Measurements from ENCODE around the gene GNAI2. TPM values are rescaled to one million over a fixed set of nuclear protein-coding genes. Genes with fewer than 3 reads are reported as not detected.

The GNAI2 gene
- total RNA-seq, 1 experiment from 2014 or later: 62.0 TPM

DNA sequence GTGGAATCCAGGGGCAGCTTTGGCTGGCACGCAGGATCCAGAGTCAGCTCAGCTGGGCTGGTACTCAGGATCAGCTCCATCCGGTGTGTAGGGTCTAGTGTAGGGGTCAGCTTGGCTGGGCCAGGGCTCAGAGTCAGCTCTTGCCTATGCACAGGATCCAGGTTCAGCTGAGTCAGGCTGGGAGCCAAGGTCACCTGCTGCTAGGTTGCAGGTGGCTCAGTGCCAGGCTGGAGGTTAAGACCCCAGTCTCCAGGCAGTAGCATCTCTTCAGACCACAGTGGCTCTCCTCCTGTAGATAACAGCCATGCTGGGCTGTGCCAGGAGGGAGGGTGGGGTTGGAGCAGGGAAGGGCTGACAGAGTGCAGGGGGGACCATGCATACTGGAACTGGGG, 61.4 kb downstream of the GNAI2 start:
- intact Hi-C loops (cut with micrococcal nuclease; ENCODE audit: unreplicated experiment): no loop called here
- no peaks in the 10 kb centered on the region for H3K27me3 ChIP-seq (replicated peaks; ENCODE audit: control insufficient read depth, insufficient read depth, low read length)
- Mint-ChIP-seq H3K36me3 (ENCODE audit: insufficient read depth, unreplicated experiment) (peaks cover 15% of the 10 kb centered on the region), H3K27me3 (ENCODE audit: insufficient read depth, unreplicated experiment) (no peaks in the 10 kb centered on the region), H3K9me3 (ENCODE audit: unreplicated experiment) (no peaks in the 10 kb centered on the region), H3K4me3 (ENCODE audit: unreplicated experiment) (no peak overlapping the region), H3K27ac (ENCODE audit: unreplicated experiment) (no peak overlapping the region), H3K4me1 (ENCODE audit: low read depth, unreplicated experiment) (peaks cover 15% of the 10 kb centered on the region)
- DNase-seq: peak in 1 of 2 experiments; percentile 26
- BruUV-seq (replicated peaks): no TSS peak
- H3K4me3 ChIP-seq (ENCODE audit: low read depth, low read length): no peak overlapping the region
- ChIA-PET POLR2A (no interaction called here), CTCF (no interaction called here)
- no peak for TF ChIP-seq CTCF (IDR thresholded peaks at IDR 0.05; ENCODE audit: insufficient read depth in 1 of 2, low read depth in 1 of 2, low read length in 1 of 2, severe bottlenecking in 1 of 2, unreplicated experiment in 1 of 2)
- H3K36me3 ChIP-seq (ENCODE audit: control insufficient read depth, insufficient read depth, low read length): no peaks in the 10 kb centered on the region; the same call in 1 of the 2 replicates
- peaks cover 19% of the 10 kb centered on the region for H3K4me1 ChIP-seq
- no peaks in the 10 kb centered on the region for H3K9me3 ChIP-seq

DNA sequence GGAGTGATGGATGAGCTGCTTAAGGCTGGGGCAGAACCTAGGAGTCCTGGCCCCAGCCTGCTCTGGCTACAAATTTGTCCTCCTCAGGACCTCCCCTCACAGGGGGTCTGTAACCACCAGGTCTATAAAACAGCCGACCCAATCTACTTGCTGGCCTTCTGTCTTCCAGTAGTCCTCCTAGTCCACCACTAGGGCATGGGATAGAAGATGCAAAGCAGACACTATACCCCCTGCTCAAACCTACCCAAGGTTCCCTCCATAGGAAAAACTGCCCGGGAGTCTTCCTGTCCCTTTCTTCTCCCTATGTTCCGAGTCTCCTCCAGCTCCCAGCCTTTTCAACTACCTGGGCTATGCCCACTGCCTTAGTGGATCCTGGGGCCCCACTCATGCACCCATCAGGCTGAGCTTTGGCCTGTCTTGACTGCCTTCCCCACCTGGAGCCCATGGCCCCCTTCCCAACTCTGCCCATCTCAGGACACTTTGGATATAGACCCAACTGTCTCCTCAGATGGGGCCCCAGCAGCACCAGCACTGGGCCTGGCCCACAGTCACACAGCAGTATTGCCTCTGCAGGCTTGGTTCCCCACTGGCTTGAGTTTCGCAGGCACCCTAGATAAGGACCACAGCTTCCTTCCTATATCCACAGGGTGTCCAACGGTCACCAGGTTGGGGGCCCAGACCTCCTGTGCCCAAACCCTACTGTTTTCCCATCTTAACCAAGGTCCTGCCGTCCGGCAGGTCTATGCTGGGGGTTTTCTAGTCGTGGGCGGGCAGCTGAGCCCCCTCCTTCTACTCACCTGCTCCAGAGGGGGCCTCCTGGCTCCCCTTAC, 62.1 kb downstream of the GNAI2 start:
- Mint-ChIP-seq H3K27ac (ENCODE audit: unreplicated experiment) (peak overlapping the region; percentile 95), H3K27me3 (ENCODE audit: insufficient read depth, unreplicated experiment) (no peaks in the 10 kb centered on the region), H3K4me1 (ENCODE audit: low read depth, unreplicated experiment) (peaks cover 12% of the 10 kb centered on the region), H3K36me3 (ENCODE audit: insufficient read depth, unreplicated experiment) (peaks cover 11% of the 10 kb centered on the region), H3K4me3 (ENCODE audit: unreplicated experiment) (peak overlapping the region; percentile 97), H3K9me3 (ENCODE audit: unreplicated experiment) (no peaks in the 10 kb centered on the region)
- ChIA-PET POLR2A (no interaction called here), CTCF (no interaction called here)
- no peaks in the 10 kb centered on the region; the same call in 1 of the 2 replicates for H3K36me3 ChIP-seq (ENCODE audit: control insufficient read depth, insufficient read depth, low read length)
- no peaks in the 10 kb centered on the region for H3K9me3 ChIP-seq
- no peak for DNase-seq
- H3K4me3 ChIP-seq (ENCODE audit: low read depth, low read length): peak overlapping the region; percentile 47
- intact Hi-C loops (cut with micrococcal nuclease; ENCODE audit: unreplicated experiment): loop anchor here (2.0 kb wide), 3 partner anchors 17 to 61 kb away; partner anchors contain the start of gene GNAI2
- BruUV-seq (replicated peaks): TSS peak; percentile 45
- peak in 1 of 2 experiments; percentile 16 for TF ChIP-seq CTCF (IDR thresholded peaks at IDR 0.05; ENCODE audit: insufficient read depth in 1 of 2, low read depth in 1 of 2, low read length in 1 of 2, severe bottlenecking in 1 of 2, unreplicated experiment in 1 of 2)
- H3K4me1 ChIP-seq: peaks cover 18% of the 10 kb centered on the region
- no peaks in the 10 kb centered on the region for H3K27me3 ChIP-seq (replicated peaks; ENCODE audit: control insufficient read depth, insufficient read depth, low read length)

DNA sequence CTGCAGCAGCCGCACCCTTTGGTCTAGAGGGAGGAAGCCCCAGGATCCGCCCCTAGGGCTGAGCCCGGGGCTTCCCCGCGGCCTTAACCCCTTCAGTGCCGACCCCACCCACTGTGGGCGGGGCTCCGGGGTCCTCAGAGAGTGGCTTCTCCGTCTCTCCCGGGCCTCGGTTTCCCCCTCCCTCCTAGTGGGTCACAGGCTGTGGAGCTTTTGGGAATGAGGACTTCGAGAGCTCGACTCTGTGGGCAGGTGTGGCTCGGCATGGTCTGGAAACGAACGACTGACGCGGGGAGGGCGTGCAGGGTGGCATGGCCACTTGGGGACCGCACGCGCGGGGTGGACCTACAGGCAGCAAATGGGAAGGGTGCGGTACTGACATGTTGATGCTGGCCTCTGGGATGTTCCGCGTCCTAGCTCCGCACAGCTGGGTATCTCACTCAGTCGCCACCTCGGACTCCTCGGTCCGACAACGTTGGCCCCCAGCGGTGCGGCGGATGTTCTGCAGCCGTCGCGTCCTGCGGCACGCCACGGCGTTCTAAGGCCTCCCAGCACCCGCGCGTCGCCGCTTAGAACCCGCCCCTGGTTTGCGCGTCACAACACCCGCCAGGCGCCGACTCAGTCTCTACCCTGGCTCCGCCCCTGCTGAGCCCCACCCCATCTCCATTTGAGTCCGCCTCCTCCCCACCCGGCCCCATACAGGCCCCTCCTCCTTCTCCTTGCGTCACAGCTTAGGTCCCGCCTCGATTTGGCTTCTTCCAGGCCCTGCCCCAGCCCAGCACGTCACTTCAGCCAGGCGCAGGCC, 63.0 kb downstream of the GNAI2 start, which contains the start of the genes HYAL3 and NAA80:
Gene HYAL3, minus strand, starts transcription at position 570 of the 802 bp plus-strand sequence. CDS start 3,803 bp downstream, outside the sequence.
Gene NAA80, minus strand, starts transcription at position 570 of the 802 bp plus-strand sequence. CDS start 1,942 bp downstream, outside the sequence.
- Histone ChIP-seq H3K4me3 (ENCODE audit: low read depth, low read length) (peak within 1 kb of the TSS; percentile 47), H3K4me1 (peaks cover 20% of the 10 kb centered on the region), H3K9me3 (no peaks in the 10 kb centered on the region), H3K36me3 (ENCODE audit: control insufficient read depth, insufficient read depth, low read length) (no peaks in the 10 kb centered on the region; the same call in 1 of the 2 replicates), H3K27me3 (replicated peaks; ENCODE audit: control insufficient read depth, insufficient read depth, low read length) (no peaks in the 10 kb centered on the region)
- DNase-seq: peak; percentile 99
- POLR2A ChIA-PET: interaction anchor here (0.6 to 1.4 kb wide), 8 partner anchors 11 to 1281 kb away, joined by 3 to 17 read pairs (median 6); partner anchors contain the start of genes DALRD3 and GNAI2
- Mint-ChIP-seq H3K36me3 (ENCODE audit: insufficient read depth, unreplicated experiment) (peaks cover 11% of the 10 kb centered on the region), H3K4me3 (ENCODE audit: unreplicated experiment) (peak within 1 kb of the TSS; percentile 97), H3K27ac (ENCODE audit: unreplicated experiment) (peak within 1 kb of the TSS; percentile 95), H3K4me1 (ENCODE audit: low read depth, unreplicated experiment) (peaks cover 11% of the 10 kb centered on the region), H3K9me3 (ENCODE audit: unreplicated experiment) (no peaks in the 10 kb centered on the region), H3K27me3 (ENCODE audit: insufficient read depth, unreplicated experiment) (no peaks in the 10 kb centered on the region)
- TF ChIP-seq CTCF (IDR thresholded peaks at IDR 0.05; ENCODE audit: insufficient read depth in 1 of 2, low read depth in 1 of 2, low read length in 1 of 2, severe bottlenecking in 1 of 2, unreplicated experiment in 1 of 2): peak; percentile 15 to 26
- intact Hi-C loops (cut with micrococcal nuclease; ENCODE audit: unreplicated experiment): loop anchor here (1.0 to 2.0 kb wide), 4 partner anchors 18 to 62 kb away; partner anchors contain the start of gene GNAI2
- CTCF ChIA-PET: interaction anchor here (0.7 to 1.3 kb wide), 10 partner anchors 17 to 1200 kb away, joined by 3 to 8 read pairs (median 4); partner anchors contain the start of gene LSMEM2
- BruUV-seq (replicated peaks): no TSS peak
